NCI-H345 treated with DMSO at 0.1 percent for 48 hours (cell line): ENCODE data around the gene PDCD2L.
"Not testable (repeated sequence)": the region's sequence is repeated elsewhere in the genome, so short reads cannot be mapped to it uniquely, and the experiment has no call there.

ENCODE experiments used
- DNase-seq: peaks from one replicate; lab custom pipeline; 2025; ENCODE audit not compliant: unreplicated experiment; lab: John Stamatoyannopoulos, UW

Gene PDCD2L

GRCh38 chr19:34404109-34404909, at the start of gene PDCD2L:
Gene PDCD2L, plus strand, starts transcription at chr19:34404399. Its CDS starts 32 bp downstream, at chr19:34404431.
- DNase-seq: peak; percentile 99

GRCh38 chr19:34355201-34355600, 49.0 kb upstream of the PDCD2L start:
- DNase-seq: no peak

GRCh38 chr19:34356875-34357274, 47.3 kb upstream of the PDCD2L start:
- no peak for DNase-seq

GRCh38 chr19:34357431-34357830, 46.8 kb upstream of the PDCD2L start:
- no peak for DNase-seq

GRCh38 chr19:34359140-34359953, 44.9 kb upstream of the PDCD2L start:
- DNase-seq: peak; percentile 100

- DNase-seq: no peak
These were observed 44.3 kb upstream of the PDCD2L start for GRCh38 chr19:34359954-34360315.

GRCh38 chr19:34360354-34360909, 43.8 kb upstream of the PDCD2L start:
- DNase-seq: no peak

GRCh38 chr19:34362679-34363069, 41.5 kb upstream of the PDCD2L start:
- no peak for DNase-seq

- DNase-seq: no peak
These were observed 41.1 kb upstream of the PDCD2L start for GRCh38 chr19:34363094-34363493.

GRCh38 chr19:34363930-34364329, 40.3 kb upstream of the PDCD2L start:
- DNase-seq: no peak

- no peak for DNase-seq
These were observed 39.8 kb upstream of the PDCD2L start for GRCh38 chr19:34364462-34364829.

GRCh38 chr19:34364830-34365462, 39.3 kb upstream of the PDCD2L start, which contains the start of gene GPI:
Gene GPI, plus strand, starts transcription at chr19:34365196. Its CDS starts 71 bp downstream, at chr19:34365267.
- peak; percentile 85 for DNase-seq

GRCh38 chr19:34365463-34366401, 38.5 kb upstream of the PDCD2L start:
- peak; percentile 16 for DNase-seq

GRCh38 chr19:34366738-34367623, 37.2 kb upstream of the PDCD2L start:
- DNase-seq: no peak

GRCh38 chr19:34367624-34367957, 36.6 kb upstream of the PDCD2L start:
- no peak for DNase-seq

GRCh38 chr19:34368338-34368737, 35.9 kb upstream of the PDCD2L start:
- no peak for DNase-seq

- not testable (repeated sequence) for DNase-seq
These were observed 35.0 kb upstream of the PDCD2L start for GRCh38 chr19:34369166-34369565.

GRCh38 chr19:34370117-34370516, 34.1 kb upstream of the PDCD2L start:
- DNase-seq: no peak

- DNase-seq: no peak
These were observed 33.2 kb upstream of the PDCD2L start for GRCh38 chr19:34370983-34371382.
